COR-L47 (cell line): ENCODE data around the gene FHIT.
"Not testable (repeated sequence)": the region's sequence is repeated elsewhere in the genome, so short reads cannot be mapped to it uniquely, and the experiment has no call there.

Experiments used
- DNase-seq: peaks from one replicate; lab custom pipeline; 2025; lab: John Stamatoyannopoulos, UW

The FHIT gene

GRCh38 chr3:60555686-60556354 is 695.4 kb downstream of the FHIT start:
- no peak for DNase-seq

GRCh38 chr3:60553144-60553543 is 698.1 kb downstream of the FHIT start:
- DNase-seq = no peak

- DNase-seq = no peak
These were observed 698.7 kb downstream of the FHIT start for GRCh38 chr3:60552581-60552980.

- no peak for DNase-seq
These were observed 699.6 kb downstream of the FHIT start for GRCh38 chr3:60551455-60552209.

GRCh38 chr3:60549863-60550262 is 701.4 kb downstream of the FHIT start:
- DNase-seq = no peak

- DNase-seq = no peak
These were observed 708.3 kb downstream of the FHIT start for GRCh38 chr3:60542995-60543394.

GRCh38 chr3:60539394-60539793 is 711.9 kb downstream of the FHIT start:
- not testable (repeated sequence) for DNase-seq

- DNase-seq = peak; percentile 53
These were observed 714.8 kb downstream of the FHIT start for GRCh38 chr3:60536420-60536819.

- no peak for DNase-seq
These were observed 719.5 kb downstream of the FHIT start for GRCh38 chr3:60531759-60532158.

GRCh38 chr3:60528651-60529050 is 722.6 kb downstream of the FHIT start:
- DNase-seq = no peak

- DNase-seq = no peak
These were observed 727.7 kb downstream of the FHIT start for GRCh38 chr3:60523536-60523935.

GRCh38 chr3:60517134-60517533 is 734.1 kb downstream of the FHIT start:
- no peak for DNase-seq

GRCh38 chr3:60514866-60515265 is 736.4 kb downstream of the FHIT start:
- DNase-seq = no peak

- DNase-seq = no peak
These were observed 737.1 kb downstream of the FHIT start for GRCh38 chr3:60514085-60514649.

GRCh38 chr3:60513241-60513640 is 738.0 kb downstream of the FHIT start:
- DNase-seq = no peak

- no peak for DNase-seq
These were observed 738.7 kb downstream of the FHIT start for GRCh38 chr3:60512506-60512905.

- DNase-seq = no peak
These were observed 741.8 kb downstream of the FHIT start for GRCh38 chr3:60509471-60509870.

GRCh38 chr3:60504827-60505457 is 746.3 kb downstream of the FHIT start:
- no peak for DNase-seq

- DNase-seq = no peak
These were observed 749.9 kb downstream of the FHIT start for GRCh38 chr3:60501314-60501713.

- peak; percentile 71 for DNase-seq
These were observed 753.4 kb downstream of the FHIT start for GRCh38 chr3:60497902-60498301.

- no peak for DNase-seq
These were observed 760.3 kb downstream of the FHIT start for GRCh38 chr3:60490992-60491391.

GRCh38 chr3:60475096-60475495 is 776.2 kb downstream of the FHIT start:
- no peak for DNase-seq

GRCh38 chr3:60469481-60469880 is 781.8 kb downstream of the FHIT start:
- DNase-seq = no peak
